ES-I3 (cell line): ENCODE results near the gene HCFC1.

Experiments used
- H3K36me3 ChIP-seq: 2 replicates; pipeline ENCODE4 v1.6.1; 2013; ENCODE audit warnings: mild to moderate bottlenecking, low read length, control low read depth, moderate library complexity; ENCODE audit not compliant: insufficient read depth
- H3K4me1 ChIP-seq: 2 replicates; pipeline ENCODE4 v1.6.1; 2013; ENCODE audit warnings: mild to moderate bottlenecking, control low read depth, low read length; ENCODE audit not compliant: insufficient read depth
- H3K9ac ChIP-seq: 2 replicates; pipeline ENCODE4 v1.6.1; 2013; ENCODE audit warnings: low read depth, mild to moderate bottlenecking, low read length, moderate library complexity
- H3K9me3 ChIP-seq: 2 replicates; pipeline ENCODE4 v1.6.1; 2013; ENCODE audit warnings: mild to moderate bottlenecking, low read length, moderate library complexity; ENCODE audit not compliant: control insufficient read depth, insufficient read depth

The HCFC1 gene

DNA sequence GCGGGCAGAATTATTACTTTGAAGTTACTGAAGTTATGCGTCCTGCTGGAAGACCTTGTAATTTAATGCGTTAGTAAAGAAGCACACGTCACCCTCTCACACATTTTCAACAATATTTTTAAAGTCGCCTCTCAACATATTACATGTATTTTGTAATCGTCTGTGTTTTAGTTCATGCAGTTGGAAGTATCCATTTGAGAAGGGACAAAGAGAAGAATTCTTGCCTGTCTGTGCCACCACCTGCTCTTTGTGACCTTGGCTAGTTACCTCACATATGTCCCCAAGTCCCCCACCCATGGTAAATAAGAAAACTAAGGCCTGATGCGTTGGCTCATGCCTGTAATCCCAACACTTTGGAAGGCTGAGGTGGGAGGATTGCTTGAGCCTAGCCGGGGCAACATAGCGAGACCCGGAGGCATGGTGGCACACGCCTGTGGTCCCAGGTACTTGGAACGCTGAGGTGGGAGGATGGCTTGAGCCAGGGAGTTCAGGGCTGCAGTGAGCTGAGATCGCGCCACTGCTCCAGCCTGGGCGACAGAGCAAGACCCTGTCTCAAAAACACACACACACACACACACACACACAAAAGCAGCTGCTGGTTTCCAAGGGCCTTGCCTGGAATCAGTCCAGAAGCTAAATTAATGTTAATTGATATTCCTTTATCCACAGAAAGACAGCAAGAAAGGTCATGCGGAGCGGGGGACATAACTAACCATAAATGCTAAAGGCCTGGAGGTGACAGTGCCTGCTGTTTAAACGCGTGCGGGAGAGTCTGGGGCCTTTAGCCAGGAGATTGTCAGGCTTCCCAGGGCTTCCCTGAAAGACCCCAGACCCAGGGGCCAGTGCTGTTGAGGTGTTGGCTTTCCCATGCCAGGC lies 1.7 kb upstream of the HCFC1 start:
- H3K9ac ChIP-seq: peak overlapping the region; percentile 77
- peaks cover 1% of the 10 kb centered on the region; the same call in 1 of the 2 replicates for H3K4me1 ChIP-seq
- no peaks in the 10 kb centered on the region for H3K36me3 ChIP-seq
- H3K9me3 ChIP-seq: no peaks in the 10 kb centered on the region

GRCh38 chrX:153972368-153973126 lies 929 bp upstream of the HCFC1 start, which contains the start of gene TMEM187:
Gene TMEM187 (plus strand): TSS chrX:153972754. CDS start chrX:153982063, 9,309 bp downstream.
- no peaks in the 10 kb centered on the region for H3K9me3 ChIP-seq
- H3K9ac ChIP-seq: peak within 1 kb of the TSS; percentile 77
- H3K4me1 ChIP-seq: peaks cover 9% of the 10 kb centered on the region; the same call in 1 of the 2 replicates
- no peaks in the 10 kb centered on the region; the same call in 1 of the 2 replicates for H3K36me3 ChIP-seq

- H3K9me3 ChIP-seq: no peaks in the 10 kb centered on the region; the same call in 1 of the 2 replicates
- H3K9ac ChIP-seq: peak overlapping the region; percentile 77
- peaks cover 22% of the 10 kb centered on the region; the same call in 1 of the 2 replicates for H3K4me1 ChIP-seq
- no peaks in the 10 kb centered on the region; the same call in 1 of the 2 replicates for H3K36me3 ChIP-seq
Observed at GRCh38 chrX:153971124-153971449, 531 bp downstream of the HCFC1 start.

- H3K4me1 ChIP-seq: peaks cover 22% of the 10 kb centered on the region; the same call in 1 of the 2 replicates
- peak overlapping the region; percentile 77 for H3K9ac ChIP-seq
- no peaks in the 10 kb centered on the region; the same call in 1 of the 2 replicates for H3K36me3 ChIP-seq
- no peaks in the 10 kb centered on the region; the same call in 1 of the 2 replicates for H3K9me3 ChIP-seq
Observed at GRCh38 chrX:153970357-153971123, 1.1 kb downstream of the HCFC1 start.

DNA sequence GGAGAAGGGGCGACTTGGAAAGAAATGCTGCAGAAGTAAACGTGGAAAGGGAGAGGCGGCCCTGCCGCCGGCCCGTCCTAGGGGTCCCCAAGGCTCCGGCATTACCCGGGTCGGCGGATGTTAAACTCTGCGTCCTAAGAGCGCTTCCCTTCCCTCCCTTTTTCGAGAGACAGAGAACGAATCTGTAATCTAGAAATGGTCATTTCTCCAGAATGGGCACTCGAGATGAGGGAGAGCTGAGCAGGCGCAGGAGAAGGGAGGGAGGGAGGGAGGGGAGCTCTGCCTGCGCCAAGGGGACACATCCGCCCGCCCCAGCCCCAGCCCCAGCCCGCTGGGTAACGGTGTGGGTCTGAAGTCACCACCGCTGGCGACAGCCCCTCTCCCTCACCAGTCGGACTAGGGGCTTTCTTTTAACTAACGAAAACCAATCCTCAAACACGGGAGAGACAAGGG lies 1.7 kb downstream of the HCFC1 start:
- H3K36me3 ChIP-seq: no peaks in the 10 kb centered on the region; the same call in 1 of the 2 replicates
- H3K9ac ChIP-seq: peak overlapping the region; percentile 66; the same call in 1 of the 2 replicates
- H3K9me3 ChIP-seq: no peaks in the 10 kb centered on the region; the same call in 1 of the 2 replicates
- peaks cover 22% of the 10 kb centered on the region; the same call in 1 of the 2 replicates for H3K4me1 ChIP-seq

DNA sequence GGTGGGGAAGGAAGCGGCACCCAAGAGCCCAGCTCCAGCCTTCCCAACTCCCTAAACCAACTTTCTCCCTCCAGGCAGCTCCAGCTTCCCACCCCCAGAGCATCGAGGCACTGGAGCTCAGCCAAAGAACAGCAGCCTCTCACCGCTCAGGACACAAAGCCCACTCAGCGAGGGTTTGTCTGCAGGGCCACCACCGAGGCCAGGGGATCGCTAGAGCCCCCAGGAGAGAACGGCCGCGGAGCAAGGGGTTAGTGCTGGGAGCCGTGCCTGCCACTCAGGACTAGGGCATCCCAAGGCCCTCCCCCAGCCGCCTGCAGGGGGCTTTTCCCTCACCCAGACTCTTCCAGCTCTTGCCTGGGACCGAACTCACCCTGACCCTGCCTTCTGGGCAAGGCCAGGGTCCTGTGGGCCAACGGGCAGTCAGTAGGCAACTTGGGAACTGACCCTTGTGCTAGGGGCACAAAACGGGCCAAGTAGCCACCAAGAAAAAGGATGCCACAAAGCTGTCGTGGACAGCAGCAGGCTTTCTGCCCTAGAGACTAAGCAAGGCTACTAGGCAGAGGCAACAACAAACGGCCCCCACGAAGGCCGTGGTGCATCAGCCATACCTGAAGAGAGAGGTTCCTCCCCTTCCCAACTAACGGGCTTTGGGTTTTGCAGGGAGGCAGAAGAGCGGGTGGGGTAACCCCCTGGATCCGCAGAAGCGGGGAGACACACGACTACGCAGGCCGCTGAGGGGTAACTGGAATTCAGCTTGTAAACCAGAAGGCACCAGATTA lies 2.3 kb downstream of the HCFC1 start:
- Histone ChIP-seq H3K4me1 (peaks cover 22% of the 10 kb centered on the region; the same call in 1 of the 2 replicates), H3K9me3 (no peaks in the 10 kb centered on the region; the same call in 1 of the 2 replicates), H3K9ac (peak overlapping the region; percentile 66; the same call in 1 of the 2 replicates), H3K36me3 (no peaks in the 10 kb centered on the region; the same call in 1 of the 2 replicates)

DNA sequence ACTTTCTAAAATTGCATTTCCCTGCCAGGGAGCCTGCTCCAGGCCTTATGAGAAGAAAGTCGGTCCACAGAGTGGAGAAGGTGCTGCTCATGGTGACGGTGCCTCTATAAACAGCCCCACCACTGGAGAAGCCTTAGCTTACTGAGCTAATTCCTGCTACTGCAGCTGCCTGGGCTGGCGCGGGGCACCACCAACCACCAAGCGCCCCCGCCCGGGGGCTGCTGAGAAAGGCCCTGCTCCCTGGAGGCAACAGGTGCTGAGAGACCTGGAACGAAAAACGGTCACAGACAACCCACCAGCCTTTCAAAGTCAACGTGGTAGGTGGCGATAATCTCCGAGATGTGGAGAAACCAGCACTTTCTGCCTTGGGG lies 2.9 kb downstream of the HCFC1 start:
- peaks cover 22% of the 10 kb centered on the region; the same call in 1 of the 2 replicates for H3K4me1 ChIP-seq
- H3K9me3 ChIP-seq: no peaks in the 10 kb centered on the region; the same call in 1 of the 2 replicates
- no peaks in the 10 kb centered on the region; the same call in 1 of the 2 replicates for H3K36me3 ChIP-seq
- peak overlapping the region; percentile 66; the same call in 1 of the 2 replicates for H3K9ac ChIP-seq

- Histone ChIP-seq H3K36me3 (no peaks in the 10 kb centered on the region; the same call in 1 of the 2 replicates), H3K9ac (peak overlapping the region; percentile 66; the same call in 1 of the 2 replicates), H3K4me1 (peaks cover 22% of the 10 kb centered on the region; the same call in 1 of the 2 replicates)
Observed at GRCh38 chrX:153968255-153968654, 3.4 kb downstream of the HCFC1 start.

GRCh38 chrX:153967536-153968224 lies 3.9 kb downstream of the HCFC1 start:
- H3K4me1 ChIP-seq: peaks cover 22% of the 10 kb centered on the region; the same call in 1 of the 2 replicates
- no peaks in the 10 kb centered on the region; the same call in 1 of the 2 replicates for H3K9me3 ChIP-seq
- no peaks in the 10 kb centered on the region; the same call in 1 of the 2 replicates for H3K36me3 ChIP-seq

More at GRCh38 chrX:153968255-153968654, 3.4 kb downstream of the HCFC1 start:
- no peaks in the 10 kb centered on the region; the same call in 1 of the 2 replicates for H3K9me3 ChIP-seq

DNA sequence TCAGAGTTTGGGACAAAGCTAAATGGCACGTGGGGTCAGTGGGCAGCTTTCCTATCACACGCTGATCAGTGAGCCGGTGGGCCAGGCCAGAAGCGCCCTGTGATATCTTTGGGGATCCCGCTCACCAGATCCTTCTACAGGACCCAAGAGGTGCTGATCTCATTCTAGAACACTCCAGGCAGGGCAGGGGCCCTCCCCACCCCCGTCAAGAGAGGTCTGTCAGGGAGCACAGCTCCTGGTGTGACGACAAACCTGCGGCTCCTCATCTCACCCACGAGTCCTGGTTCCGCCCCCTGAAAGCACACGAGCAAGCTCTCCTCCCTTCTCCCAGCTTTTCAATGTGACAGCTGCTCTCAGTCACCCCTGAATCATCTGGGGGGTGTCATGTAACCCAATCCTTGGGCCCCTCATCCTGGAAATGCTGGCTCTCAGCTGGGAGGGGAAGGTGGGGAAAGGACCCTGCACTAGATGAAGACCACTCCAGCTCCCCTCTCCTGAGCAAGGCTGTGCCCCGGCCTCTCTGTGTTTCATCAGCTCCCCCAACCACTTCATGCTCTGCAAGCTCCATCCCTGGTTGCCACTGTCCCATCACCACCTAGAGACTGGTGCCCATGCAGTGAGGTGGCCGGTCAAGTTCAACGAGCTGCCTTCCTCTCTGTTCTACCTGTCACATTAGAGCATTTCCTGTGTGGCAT lies 4.6 kb downstream of the HCFC1 start:
- Histone ChIP-seq H3K9me3 (no peaks in the 10 kb centered on the region; the same call in 1 of the 2 replicates), H3K4me1 (peaks cover 22% of the 10 kb centered on the region; the same call in 1 of the 2 replicates), H3K36me3 (no peaks in the 10 kb centered on the region; the same call in 1 of the 2 replicates), H3K9ac (peak overlapping the region; percentile 1; the same call in 1 of the 2 replicates)

More at GRCh38 chrX:153967536-153968224, 3.9 kb downstream of the HCFC1 start:
- no peak overlapping the region for H3K9ac ChIP-seq

- Histone ChIP-seq H3K9ac (no peak overlapping the region), H3K36me3 (no peaks in the 10 kb centered on the region; the same call in none of the 2 replicates), H3K9me3 (no peaks in the 10 kb centered on the region; the same call in 1 of the 2 replicates)
Observed at GRCh38 chrX:153966283-153966688, 5.3 kb downstream of the HCFC1 start.

DNA sequence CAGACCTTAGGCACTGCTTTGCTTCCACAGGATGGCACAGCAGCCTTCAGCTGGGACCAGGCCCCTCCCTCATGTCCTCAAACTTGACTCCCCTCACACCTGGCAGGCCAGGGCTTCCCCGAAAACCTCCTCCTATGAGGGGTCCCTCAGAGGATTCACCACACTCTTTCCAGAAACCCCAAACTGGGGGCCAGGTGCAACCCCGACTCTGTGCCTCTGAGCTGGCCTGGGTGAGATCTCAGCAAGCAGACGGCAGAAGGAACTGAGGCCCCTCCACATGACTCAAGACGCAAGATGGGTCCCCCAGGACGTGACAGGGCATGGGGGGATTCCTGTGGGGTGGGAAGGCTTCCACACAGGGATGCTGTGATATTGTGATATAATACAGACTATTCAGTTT lies 6.2 kb downstream of the HCFC1 start:
- peaks cover 2% of the 10 kb centered on the region for H3K36me3 ChIP-seq
- H3K9me3 ChIP-seq: no peaks in the 10 kb centered on the region; the same call in 1 of the 2 replicates
- peaks cover 22% of the 10 kb centered on the region; the same call in 1 of the 2 replicates for H3K4me1 ChIP-seq
- no peak overlapping the region for H3K9ac ChIP-seq

More at GRCh38 chrX:153966283-153966688, 5.3 kb downstream of the HCFC1 start:
- peaks cover 22% of the 10 kb centered on the region; the same call in 1 of the 2 replicates for H3K4me1 ChIP-seq
